Measurements from ENCODE around the gene HPRT1.
A peak's percentile ranks its signal among the peaks of the same experiment; 100 is the strongest.

The HPRT1 gene

GRCh38 chrX:134470013-134470412 lies 10.0 kb downstream of the HPRT1 start:
- FAIRE-seq = no peak
- no peak for DNase-seq (ENCODE audit: extremely low spot score, insufficient read length, low read depth)

- DNase-seq (ENCODE audit: extremely low spot score, insufficient read length, low read depth) (no peak), FAIRE-seq (no peak)
These were observed 12.1 kb downstream of the HPRT1 start for GRCh38 chrX:134472041-134472440.

- no peak for DNase-seq (ENCODE audit: extremely low spot score, insufficient read length, low read depth)
- no peak for FAIRE-seq
These were observed 16.3 kb downstream of the HPRT1 start for GRCh38 chrX:134476284-134476683.

DNA sequence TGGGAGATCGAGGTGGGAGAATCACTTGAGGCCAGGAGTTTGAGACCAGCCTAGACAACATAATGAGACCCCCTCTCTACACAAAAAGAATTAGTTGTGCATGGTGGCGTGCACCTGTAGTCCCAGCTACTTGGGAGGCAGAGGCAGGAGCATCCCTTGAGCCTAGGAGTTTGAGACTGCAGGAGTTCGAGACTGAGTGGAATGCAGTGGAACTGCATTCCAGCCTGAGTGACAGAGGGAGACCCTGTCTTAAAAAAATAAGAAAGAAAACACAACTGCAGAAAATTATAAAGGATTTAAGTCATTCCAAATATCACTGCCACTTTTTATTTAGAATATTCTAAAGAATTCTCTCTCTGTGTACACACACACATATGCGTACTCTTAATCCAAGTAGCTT lies 18.4 kb downstream of the HPRT1 start:
- DNase-seq (ENCODE audit: extremely low spot score, insufficient read length, low read depth) (no peak), FAIRE-seq (no peak)

DNA sequence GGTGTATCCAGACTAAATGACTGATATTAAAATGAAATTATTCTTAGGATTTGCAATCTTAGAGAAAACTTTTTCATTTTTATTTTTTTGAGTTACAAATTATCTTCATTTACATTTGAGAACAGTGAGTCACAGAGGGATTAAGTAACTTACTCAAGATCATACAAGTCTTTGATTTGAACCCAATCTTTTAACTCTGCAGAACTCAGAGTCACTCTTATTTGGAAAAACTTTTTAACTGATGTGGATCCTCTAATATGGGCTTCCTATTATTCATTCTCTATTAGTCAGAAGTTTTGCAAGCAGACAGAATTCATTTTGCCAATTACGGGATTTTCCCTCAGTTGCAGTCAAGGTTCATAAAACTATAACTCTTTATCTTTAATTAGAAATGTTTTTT lies 20.1 kb downstream of the HPRT1 start:
- DNase-seq (ENCODE audit: extremely low spot score, insufficient read length, low read depth) = no peak
- FAIRE-seq = no peak

DNA sequence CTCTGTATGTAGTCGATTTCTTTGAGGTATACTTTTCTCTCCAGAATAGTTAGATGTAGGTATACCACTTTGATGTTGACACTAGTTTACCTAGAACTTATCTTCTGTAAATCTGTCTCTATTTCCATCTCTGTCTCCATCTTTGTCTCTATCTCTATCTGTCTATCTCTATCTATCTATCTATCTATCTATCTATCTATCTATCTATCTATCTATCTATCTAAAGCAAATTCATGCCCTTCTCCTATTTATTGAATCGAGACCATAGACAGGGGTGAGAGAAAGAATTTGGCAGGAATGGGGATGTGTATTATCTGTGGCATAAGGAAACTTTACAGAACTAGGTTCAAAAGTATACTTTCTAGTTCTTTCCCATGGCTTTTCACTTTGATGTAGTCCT lies 21.4 kb downstream of the HPRT1 start:
- DNase-seq (ENCODE audit: extremely low spot score, insufficient read length, low read depth) (no peak), FAIRE-seq (no peak)

DNA sequence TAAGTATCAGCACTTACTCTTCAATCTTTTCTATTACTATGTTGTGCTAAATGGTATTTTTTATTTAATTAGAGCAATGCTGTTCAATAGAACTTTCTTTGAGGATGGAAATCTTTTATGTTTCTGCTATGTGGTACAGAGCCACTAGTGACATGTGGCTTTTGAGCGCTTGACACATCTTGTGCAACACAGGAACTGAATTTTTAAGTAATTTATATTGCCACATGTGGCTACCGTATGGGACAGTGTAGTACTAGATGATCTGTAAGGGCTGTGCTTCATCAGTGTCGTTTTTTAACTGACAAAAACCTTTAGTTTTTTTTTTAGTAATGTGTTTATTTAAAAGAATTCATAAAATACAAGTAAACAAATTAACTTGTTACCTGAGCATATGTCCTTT lies 22.4 kb downstream of the HPRT1 start:
- no peak for FAIRE-seq

DNA sequence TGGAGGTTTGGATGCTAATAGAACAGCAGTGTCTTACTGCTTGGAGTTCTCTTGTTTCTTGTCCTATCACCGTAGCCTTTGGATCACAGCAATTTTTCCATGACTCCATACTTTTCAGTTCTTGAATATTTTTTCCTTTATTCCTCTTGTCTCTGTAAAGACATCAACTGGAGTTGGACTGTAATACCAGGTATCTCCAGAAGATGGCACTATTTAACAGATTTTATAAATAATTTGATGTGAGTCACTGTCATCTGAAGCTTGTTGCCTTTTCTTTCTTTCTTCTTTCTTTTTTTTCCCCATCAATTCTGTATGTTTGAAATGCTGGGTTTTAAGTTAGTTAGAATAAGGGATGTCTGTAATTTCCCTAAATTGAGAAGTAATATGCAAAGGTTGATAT lies 24.1 kb downstream of the HPRT1 start:
- DNase-seq (ENCODE audit: extremely low spot score, insufficient read length, low read depth) (no peak), FAIRE-seq (peak; percentile 65)

More for the DNA sequence above, 22.4 kb downstream of the HPRT1 start:
- DNase-seq (ENCODE audit: extremely low spot score, insufficient read length, low read depth) = no peak

- no peak for DNase-seq (ENCODE audit: extremely low spot score, insufficient read length, low read depth)
- FAIRE-seq = no peak
These were observed 42.0 kb downstream of the HPRT1 start for GRCh38 chrX:134501941-134502340.

DNA sequence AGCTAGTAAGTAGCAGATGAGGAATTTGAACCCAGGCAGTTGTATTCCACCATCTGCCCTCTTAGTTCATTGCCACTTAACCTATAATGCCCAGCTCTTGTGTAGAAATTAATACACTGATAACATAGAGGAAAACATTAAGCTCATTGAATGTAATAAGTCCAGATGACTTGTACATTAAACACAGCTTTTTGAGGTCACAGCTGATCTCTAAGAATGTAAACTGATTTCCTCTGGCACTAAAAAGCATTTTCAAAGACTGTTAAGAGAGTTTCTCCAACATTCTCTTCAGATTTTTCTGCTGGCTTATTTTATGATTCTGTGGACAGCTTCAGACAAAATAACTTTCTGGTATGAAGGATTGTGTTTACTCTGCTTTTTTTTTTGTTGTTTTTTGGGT lies 42.7 kb downstream of the HPRT1 start:
- no peak for FAIRE-seq
- no peak for DNase-seq (ENCODE audit: extremely low spot score, insufficient read length, low read depth)

DNA sequence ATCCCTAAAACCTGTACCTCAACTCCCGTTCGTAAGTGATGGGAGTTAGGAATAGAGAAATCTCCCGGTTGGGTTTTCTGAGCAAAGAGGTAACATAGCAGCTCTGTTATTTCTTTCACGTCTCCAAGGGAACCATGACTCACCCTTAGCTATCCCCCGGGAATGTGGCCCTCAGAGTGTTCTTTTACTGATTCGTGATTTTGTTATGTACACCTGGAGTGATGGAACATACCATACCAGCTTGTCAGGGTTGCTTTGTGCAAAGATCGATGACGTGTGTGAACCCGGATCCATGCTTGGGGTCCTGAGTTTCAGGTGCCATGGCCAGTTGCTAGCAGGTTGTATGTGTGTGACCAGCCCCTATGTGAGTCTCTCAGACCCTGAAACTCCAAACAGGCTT lies 52.6 kb downstream of the HPRT1 start:
- DNase-seq (ENCODE audit: extremely low spot score, insufficient read length, low read depth) (no peak), FAIRE-seq (no peak)

DNA sequence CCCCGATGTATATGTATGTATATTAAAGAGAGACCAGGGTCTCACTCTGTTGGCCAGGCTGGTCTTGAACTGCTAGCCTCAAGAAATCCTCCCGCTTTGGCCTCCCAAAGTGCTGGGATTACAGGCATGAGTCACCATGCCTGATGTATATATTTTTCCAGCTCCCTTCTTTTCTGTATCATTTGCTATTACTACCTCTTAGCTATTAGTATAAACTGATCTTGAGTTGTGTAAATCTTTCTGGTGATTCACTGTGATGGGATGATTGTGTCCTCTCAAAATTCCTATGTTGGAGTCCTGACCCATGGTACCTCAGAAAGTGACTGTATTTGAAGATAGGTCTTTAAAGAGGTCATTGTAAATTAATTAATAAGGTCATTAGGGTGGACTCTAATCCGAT lies 53.1 kb downstream of the HPRT1 start:
- FAIRE-seq (no peak), DNase-seq (ENCODE audit: extremely low spot score, insufficient read length, low read depth) (no peak)

GRCh38 chrX:134520860-134521390 lies 61.0 kb downstream of the HPRT1 start:
- FAIRE-seq = peak; percentile 53

DNA sequence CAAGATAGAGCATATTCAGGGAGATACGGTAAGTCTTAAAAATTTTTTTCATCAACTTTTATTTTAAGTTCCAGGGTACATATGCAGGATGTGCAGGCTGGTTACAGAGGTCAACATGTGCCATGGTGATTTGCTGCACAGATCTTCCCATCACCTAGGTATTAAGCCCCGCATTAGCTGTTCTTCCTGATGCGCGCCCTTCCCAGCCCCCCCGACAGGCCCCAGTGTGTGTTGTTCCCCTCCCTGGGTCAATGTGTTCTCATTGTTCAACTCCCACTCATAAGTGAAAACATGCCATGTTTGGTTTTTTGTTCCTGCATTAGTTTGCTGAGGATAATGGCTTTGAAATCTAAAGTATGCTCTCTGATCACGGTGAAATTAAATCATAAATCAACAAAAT lies 64.2 kb downstream of the HPRT1 start:
- DNase-seq (ENCODE audit: extremely low spot score, insufficient read length, low read depth) (no peak), FAIRE-seq (no peak)

More at GRCh38 chrX:134520860-134521390, 61.0 kb downstream of the HPRT1 start:
- DNase-seq (ENCODE audit: extremely low spot score, insufficient read length, low read depth) = no peak

DNA sequence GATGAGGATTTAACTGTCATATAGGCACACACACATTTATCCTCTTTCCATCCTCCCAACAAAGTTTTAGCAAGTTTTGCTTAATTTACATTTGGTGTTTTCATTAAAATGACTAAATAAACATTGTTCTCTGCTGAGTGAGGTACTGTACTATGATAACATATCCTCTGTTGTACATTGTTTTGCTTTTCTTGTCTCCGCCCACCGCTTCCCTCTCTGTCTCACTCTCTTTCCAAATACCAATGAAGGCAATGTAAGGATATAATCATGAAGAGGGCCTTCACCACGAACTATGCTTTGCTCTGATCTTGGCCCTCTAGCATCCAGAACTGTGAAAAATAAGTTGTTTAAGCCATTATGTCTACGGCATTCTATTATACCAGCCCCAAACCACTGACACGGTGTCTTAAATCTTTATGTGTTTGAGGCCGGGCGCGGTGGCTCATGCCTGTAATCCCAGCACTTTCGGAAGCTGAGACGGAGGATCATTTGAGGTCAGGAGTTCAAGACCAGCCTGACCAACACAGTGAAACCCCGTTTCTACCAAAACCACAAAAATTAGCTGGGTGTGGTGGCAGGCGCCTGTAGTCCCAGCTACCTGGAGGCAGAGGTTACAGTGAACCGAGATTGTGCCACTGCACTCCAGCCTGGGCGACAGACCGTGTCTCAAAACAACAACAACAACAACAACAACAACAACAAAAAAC lies 65.3 kb downstream of the HPRT1 start:
- FAIRE-seq (no peak), DNase-seq (ENCODE audit: extremely low spot score, insufficient read length, low read depth) (no peak)

- no peak for DNase-seq (ENCODE audit: extremely low spot score, insufficient read length, low read depth)
- no peak for FAIRE-seq
These were observed 66.4 kb downstream of the HPRT1 start for GRCh38 chrX:134526399-134526798.

- DNase-seq (ENCODE audit: extremely low spot score, insufficient read length, low read depth) (no peak), FAIRE-seq (no peak)
These were observed 69.0 kb downstream of the HPRT1 start for GRCh38 chrX:134528960-134529359.

DNA sequence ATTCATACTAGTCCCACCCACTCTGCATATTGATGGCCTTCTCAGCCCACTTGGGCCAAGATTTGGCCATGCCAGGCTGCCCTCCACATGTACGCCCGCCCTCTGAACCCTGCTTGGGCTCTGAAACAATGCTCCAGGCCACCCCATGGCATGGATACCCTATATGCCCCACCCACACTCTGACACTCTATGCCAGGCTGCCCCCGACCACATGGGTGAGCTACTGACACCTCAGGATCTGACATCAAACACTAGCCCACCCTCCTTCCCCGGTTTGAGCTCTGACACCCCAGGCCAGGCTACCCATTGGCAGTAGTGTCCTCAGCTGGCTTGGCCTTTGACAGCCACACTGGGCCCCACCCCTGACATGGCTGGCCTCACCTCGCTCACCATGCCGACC lies 69.5 kb downstream of the HPRT1 start:
- FAIRE-seq (no peak), DNase-seq (ENCODE audit: extremely low spot score, insufficient read length, low read depth) (no peak)

- no peak for DNase-seq (ENCODE audit: extremely low spot score, insufficient read length, low read depth)
- FAIRE-seq = no peak
These were observed 70.9 kb downstream of the HPRT1 start for GRCh38 chrX:134530845-134531244.

DNA sequence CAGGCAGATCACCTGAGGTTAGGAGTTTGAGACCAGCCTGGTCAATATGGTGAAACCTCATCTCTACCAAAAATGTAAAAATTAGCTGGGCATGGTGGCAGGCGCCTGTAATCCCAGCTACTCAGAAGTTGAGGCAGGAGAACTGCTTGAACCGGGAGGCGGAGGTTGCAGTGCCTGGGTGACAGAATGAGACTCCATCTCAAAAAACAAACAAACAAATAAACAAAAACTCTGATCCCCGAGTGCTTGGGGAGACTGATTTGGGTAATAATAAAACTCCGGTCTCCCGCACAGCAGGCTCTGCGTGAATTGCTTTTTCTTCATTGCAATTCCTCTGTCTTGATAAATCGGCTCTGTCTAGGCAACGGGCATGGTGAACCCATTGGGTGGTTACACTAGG lies 73.4 kb downstream of the HPRT1 start:
- no peak for DNase-seq (ENCODE audit: extremely low spot score, insufficient read length, low read depth)
- FAIRE-seq = no peak

DNA sequence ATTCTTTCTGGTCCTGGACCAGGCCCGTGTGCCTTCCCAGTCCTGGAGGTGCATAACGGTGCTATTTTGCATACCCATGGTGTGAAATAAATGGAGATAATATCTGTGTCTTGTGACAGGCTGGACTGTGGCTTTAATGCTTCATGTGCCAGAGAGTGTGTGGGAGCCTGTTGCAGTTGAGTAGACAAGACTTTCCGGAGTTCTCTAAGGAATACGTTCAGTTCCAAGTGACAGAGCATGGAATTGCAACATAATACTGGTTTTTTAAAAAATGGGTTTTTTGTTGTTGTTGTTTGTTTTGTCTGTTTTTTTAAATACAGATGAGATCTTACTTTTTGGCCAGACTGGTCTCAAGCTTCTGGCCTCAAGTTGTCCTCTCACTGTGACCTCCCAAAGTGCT lies 74.0 kb downstream of the HPRT1 start:
- FAIRE-seq (no peak), DNase-seq (ENCODE audit: extremely low spot score, insufficient read length, low read depth) (no peak)
